Epithelial cell of proximal tubule (primary cell): Measurements from ENCODE around the gene PTPRD. TPM values are rescaled to one million over a fixed set of nuclear protein-coding genes. Genes with fewer than 3 reads are reported as not detected.

Experiments
- DNase-seq: peaks from one replicate; pipeline ENCODE4 v3.0.0-alpha.2; 2011; ENCODE audit warnings: low read depth
- H3K4me3 ChIP-seq: 2 replicates; pipeline ENCODE4 v1.5.1; 2011; ENCODE audit warnings: low read depth, mild to moderate bottlenecking, low read length
- total RNA-seq: library from RNA; depleted of rRNA; stranded (reverse); fragments of >200 nt; gene quantifications from 2 replicates; pipeline ENCODE4 v1.2.3, GENCODE V29; 2015
- TF ChIP-seq, protein P1 (sequence below): conservative IDR thresholded peaks from 2 replicates; pipeline ENCODE4 v1.5.1; 2012; ENCODE audit warnings: low read depth, mild to moderate bottlenecking, low read length

The PTPRD gene
- total RNA-seq, 1 donor from 2014 or later = 3.2 TPM

DNA sequence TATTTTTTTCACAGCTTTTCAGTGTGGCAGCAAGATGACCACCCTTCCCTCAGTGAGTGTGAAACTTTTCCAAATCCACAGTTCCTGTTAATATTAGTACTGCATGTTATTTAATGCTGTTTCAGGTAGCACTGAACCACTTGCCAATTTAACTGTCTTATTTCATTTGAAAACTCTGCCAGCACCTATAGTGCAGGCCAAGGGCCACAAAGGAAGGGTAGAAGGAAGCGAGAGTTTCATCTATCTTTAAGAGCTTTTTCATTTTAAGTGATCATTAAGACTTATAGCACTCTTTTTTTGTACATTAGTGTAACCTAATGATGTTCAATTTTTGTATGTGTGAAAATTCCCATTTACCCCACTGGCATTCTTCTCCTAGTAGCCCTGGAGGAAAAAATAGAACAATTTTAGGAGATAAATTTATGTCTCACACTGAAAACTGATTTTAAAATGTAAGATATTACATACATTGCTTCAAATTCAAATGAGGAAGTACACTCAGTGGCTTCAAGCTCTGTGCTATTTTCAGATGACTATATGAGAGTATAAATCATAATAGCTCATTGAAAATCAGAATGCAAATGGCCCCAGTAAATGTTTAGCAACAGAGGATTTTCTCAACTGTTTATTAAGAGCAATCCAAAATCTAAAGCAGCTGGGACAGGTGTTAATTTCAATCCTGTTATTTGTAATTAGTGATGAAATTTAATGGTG, 820.5 kb downstream of the PTPRD start:
- no peak for DNase-seq
- TF ChIP-seq, protein P1, sequence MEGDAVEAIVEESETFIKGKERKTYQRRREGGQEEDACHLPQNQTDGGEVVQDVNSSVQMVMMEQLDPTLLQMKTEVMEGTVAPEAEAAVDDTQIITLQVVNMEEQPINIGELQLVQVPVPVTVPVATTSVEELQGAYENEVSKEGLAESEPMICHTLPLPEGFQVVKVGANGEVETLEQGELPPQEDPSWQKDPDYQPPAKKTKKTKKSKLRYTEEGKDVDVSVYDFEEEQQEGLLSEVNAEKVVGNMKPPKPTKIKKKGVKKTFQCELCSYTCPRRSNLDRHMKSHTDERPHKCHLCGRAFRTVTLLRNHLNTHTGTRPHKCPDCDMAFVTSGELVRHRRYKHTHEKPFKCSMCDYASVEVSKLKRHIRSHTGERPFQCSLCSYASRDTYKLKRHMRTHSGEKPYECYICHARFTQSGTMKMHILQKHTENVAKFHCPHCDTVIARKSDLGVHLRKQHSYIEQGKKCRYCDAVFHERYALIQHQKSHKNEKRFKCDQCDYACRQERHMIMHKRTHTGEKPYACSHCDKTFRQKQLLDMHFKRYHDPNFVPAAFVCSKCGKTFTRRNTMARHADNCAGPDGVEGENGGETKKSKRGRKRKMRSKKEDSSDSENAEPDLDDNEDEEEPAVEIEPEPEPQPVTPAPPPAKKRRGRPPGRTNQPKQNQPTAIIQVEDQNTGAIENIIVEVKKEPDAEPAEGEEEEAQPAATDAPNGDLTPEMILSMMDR = no peak
- no peak overlapping the region for H3K4me3 ChIP-seq

DNA sequence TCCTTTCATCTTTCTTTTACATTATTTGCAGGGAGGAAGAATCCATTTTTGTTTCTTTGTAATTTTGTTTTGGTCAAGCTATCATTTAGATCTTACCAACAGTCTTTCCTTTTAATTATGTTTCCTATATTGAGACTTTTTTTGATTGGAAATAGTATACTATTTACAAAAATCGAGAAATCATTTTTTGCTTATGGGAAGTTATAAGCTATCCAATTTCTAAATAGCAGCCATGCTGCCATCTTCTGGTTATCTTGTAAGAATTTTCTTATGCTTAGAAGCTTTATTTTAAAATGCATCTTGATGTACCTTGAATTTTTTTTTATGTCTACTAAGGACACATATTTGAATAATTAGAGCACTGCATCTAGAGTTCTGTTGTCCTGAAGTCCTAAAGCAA, 821.2 kb downstream of the PTPRD start:
- H3K4me3 ChIP-seq = no peak overlapping the region
- TF ChIP-seq, protein P1 = peak; percentile 46

DNA sequence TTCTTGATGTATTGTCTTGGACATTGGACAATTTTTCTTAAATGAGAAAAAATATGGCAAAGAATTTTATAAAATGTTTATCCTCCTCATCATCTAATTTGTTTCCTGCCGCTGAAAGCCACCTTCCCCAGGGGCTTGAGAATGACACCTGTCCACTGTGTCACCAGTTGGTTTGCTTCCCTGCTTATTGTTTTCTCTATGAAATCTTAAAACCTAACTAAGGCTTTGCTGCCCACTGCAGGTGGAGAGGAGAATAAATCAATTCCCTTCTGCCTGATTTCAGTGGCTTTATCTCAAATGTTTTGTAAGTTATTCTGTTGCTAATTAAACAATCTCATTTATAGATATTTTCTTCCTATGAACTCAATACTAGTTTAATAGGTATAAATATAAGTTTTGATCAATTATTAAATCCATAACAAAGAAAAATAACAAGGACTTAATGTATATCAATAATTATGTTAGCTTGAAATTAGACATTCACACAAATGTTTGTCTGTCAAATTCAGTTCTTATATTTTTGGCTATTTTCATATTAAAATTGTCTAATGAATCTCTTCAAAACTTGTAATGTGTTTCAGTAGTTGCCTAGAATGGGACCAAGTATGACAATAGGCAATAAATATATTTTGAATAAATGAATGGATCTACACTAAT, 822.5 kb downstream of the PTPRD start:
- TF ChIP-seq, protein P1 = peak; percentile 96
- DNase-seq = peak; percentile 18
- H3K4me3 ChIP-seq = no peak overlapping the region

More for the DNA sequence above, 821.2 kb downstream of the PTPRD start:
- no peak for DNase-seq

DNA sequence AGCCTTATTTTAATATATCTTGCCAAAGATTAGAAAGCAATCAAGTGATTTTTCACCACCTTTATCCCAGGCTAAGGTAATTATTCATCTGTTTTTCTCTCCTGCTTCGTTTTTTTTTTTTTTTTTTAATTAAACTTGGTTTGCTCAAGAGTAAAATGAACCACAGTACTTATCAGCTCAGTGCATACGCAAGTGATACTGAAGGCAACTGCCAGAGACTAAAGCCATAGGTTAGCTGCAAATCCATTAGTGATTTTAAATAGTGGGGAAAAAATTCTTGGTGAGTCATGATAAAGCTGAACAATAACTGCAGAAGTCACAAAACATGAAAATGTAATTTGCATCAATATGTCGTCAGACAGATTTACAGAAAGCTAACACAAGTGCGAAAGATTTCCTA, 829.1 kb downstream of the PTPRD start:
- no peak for DNase-seq
- H3K4me3 ChIP-seq = no peak overlapping the region
- TF ChIP-seq, protein P1 = no peak

DNA sequence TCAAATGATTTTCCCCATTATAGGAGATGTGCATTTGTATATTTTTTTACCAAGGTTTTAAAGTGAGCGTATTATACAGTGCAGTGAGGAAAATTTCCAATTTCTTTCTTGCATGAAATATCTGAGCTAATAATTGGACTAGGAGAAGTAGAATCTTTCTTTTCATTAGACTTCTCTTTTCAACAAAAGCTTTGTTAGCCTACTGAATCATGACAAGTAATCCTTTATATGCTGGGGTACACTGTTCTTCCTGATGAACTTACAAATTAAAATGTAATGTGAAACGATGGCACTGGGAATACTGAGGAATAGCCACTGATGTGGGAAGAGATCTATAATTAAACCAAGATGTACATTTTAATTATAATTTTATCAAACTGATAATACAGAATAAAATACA, 829.6 kb downstream of the PTPRD start:
- no peak for DNase-seq
- TF ChIP-seq, protein P1 = no peak
- H3K4me3 ChIP-seq = no peak overlapping the region

DNA sequence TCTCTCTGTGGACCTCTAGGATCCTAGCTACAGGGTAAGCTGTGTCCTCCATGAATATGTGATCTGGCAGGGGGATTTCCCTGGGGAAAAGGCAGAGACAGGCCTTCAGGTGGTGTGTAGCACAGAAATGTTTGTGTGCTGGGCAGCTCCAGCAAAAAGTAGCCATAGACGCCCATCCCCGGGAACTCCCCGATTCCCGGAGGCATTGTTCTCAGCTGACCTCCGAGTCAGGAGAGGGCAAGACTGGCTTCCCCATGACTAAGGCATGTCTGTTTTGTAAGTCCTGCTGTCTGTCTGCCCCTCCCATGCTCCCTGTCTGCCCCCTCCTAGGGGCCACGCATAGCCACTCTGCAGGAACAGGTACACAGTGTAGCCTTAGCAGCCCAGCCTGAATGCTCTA, 834.5 kb downstream of the PTPRD start:
- TF ChIP-seq, protein P1 = no peak
- no peak overlapping the region for H3K4me3 ChIP-seq
- no peak for DNase-seq
